Stimulated activated CD8-positive, alpha-beta memory T cell treated with anti-CD3 and anti-CD28 coated beads, Interleukin-4, amount 100 ng/mL, for 24 hours (primary cell): ENCODE results near the gene CCDC12.

Experiments used
- DNase-seq: peaks from one replicate; pipeline ENCODE4 v3.0.0-alpha.2; 2020; ENCODE audit warnings: low read depth

CCDC12 gene

GRCh38 chr3:46996689-46997452, 20.3 kb upstream of the CCDC12 start:
- DNase-seq = no peak

GRCh38 chr3:46995901-46996562, 19.5 kb upstream of the CCDC12 start:
- DNase-seq = no peak

- no peak for DNase-seq
Measured at GRCh38 chr3:46994801-46995731, 18.5 kb upstream of the CCDC12 start.

- no peak for DNase-seq
Measured at GRCh38 chr3:46993986-46994385, 17.4 kb upstream of the CCDC12 start.

GRCh38 chr3:46993292-46993691, 16.7 kb upstream of the CCDC12 start:
- no peak for DNase-seq

- no peak for DNase-seq
Measured at GRCh38 chr3:46992231-46992630, 15.7 kb upstream of the CCDC12 start.

- no peak for DNase-seq
Measured at GRCh38 chr3:46991406-46992165, 15.0 kb upstream of the CCDC12 start.

GRCh38 chr3:46990573-46991374, 14.2 kb upstream of the CCDC12 start:
- DNase-seq = no peak

GRCh38 chr3:46989146-46989810, 12.7 kb upstream of the CCDC12 start:
- no peak for DNase-seq

GRCh38 chr3:46988616-46989015, 12.1 kb upstream of the CCDC12 start:
- no peak for DNase-seq

GRCh38 chr3:46987743-46988401, 11.3 kb upstream of the CCDC12 start:
- peak; percentile 77 for DNase-seq

GRCh38 chr3:46987319-46987742, 10.8 kb upstream of the CCDC12 start:
- no peak for DNase-seq

- DNase-seq = no peak
Measured at GRCh38 chr3:46986782-46987310, 10.3 kb upstream of the CCDC12 start.

- DNase-seq = no peak
Measured at GRCh38 chr3:46986055-46986730, 9.6 kb upstream of the CCDC12 start.

- DNase-seq = no peak
Measured at GRCh38 chr3:46985588-46985987, 9.0 kb upstream of the CCDC12 start.

GRCh38 chr3:46984591-46985459, 8.3 kb upstream of the CCDC12 start:
- DNase-seq = no peak

- DNase-seq = no peak
Measured at GRCh38 chr3:46982546-46982945, 6.0 kb upstream of the CCDC12 start.

- DNase-seq = no peak
Measured at GRCh38 chr3:46981932-46982471, 5.5 kb upstream of the CCDC12 start.
